ENCODE results near the gene IGHMBP2.

GRCh38 chr11:68891351-68891948 is 12.2 kb upstream of the IGHMBP2 start:
- TF ChIP-seq POLR2A (IDR thresholded peaks at IDR 0.05) (no peak), CTCF (IDR thresholded peaks at IDR 0.05) (no peak)
